CD4-positive, alpha-beta T cell treated with Interleukin-1 beta for 1 hour (primary cell): Measurements from ENCODE around the gene B3GALT2.
"Not testable (repeated sequence)": the region's sequence is repeated elsewhere in the genome, so short reads cannot be mapped to it uniquely, and the experiment has no call there.

Source experiments
- DNase-seq, 2 donors: peaks; one replicate each; pipeline ENCODE4 v3.0.0-alpha.2; 2020 to 2022

The B3GALT2 gene, protein sequence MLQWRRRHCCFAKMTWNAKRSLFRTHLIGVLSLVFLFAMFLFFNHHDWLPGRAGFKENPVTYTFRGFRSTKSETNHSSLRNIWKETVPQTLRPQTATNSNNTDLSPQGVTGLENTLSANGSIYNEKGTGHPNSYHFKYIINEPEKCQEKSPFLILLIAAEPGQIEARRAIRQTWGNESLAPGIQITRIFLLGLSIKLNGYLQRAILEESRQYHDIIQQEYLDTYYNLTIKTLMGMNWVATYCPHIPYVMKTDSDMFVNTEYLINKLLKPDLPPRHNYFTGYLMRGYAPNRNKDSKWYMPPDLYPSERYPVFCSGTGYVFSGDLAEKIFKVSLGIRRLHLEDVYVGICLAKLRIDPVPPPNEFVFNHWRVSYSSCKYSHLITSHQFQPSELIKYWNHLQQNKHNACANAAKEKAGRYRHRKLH

GRCh38 chr1:193185901-193186731, at the start of gene B3GALT2:
TSS of gene B3GALT2 (minus strand) at chr1:193186613. CDS start at chr1:193181562, 5,051 bp downstream.
- DNase-seq: peak in 1 of 2 donors; percentile 43

DNA sequence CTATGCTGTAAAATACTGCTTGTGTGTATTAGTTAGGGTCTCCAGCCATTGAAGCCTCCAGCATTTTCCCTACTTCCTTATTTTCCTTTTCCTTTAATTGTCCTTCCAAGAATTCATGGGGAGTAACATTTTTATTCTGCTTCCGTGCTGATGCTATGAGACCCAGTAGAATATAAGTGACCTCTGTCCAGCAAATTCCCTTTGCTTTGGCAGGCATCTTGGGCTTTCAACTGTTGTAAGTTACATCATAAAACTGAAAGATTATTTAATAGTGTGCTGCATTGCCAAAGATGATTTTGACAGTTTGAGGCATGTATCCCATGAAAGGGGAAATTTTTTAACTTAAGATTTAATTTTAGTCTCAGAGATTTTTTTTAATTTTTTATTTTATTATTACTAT, 48.1 kb upstream of the B3GALT2 start:
- no peak for DNase-seq

- DNase-seq: not testable (repeated sequence)
Measured at GRCh38 chr1:193231146-193231545, 44.7 kb upstream of the B3GALT2 start.

DNA sequence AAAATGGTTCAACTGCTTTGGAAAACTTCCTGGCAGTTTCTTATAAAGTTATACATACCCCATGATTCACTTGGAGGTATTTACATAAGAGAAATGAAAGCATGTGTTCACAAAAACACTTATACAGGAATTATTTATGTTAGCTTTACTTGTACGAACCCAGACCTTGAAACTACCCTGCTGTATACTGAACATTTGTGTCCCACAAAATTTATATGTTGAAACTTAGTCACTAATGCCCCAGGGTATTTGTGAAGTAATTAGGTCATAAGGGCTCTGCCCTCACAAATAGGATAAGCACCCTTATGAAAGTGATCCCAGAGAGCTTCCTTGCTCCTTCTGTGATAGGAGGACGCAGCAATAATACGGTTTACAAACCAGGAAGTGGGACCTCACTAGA, 42.7 kb upstream of the B3GALT2 start:
- DNase-seq: no peak

GRCh38 chr1:193222056-193222615, 35.7 kb upstream of the B3GALT2 start:
- DNase-seq: no peak

DNA sequence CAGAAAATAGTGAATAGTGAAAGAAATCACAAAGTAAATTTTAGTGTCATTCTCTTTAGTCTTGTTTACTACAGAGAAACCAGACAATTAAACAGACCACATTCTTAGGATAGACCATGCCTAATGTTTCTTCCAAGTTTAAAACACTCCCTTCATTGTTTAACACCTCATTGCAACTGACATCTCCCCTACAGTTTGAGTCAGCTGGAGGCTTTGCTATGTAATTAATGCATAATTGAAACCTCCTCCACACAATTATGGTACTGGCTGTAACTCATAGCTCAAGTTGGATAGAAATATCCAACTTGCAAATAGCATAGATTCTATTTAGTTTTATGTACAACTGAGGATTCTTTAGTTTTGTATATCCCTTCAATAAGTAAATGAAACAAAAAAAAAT, 35.2 kb upstream of the B3GALT2 start:
- no peak for DNase-seq

DNA sequence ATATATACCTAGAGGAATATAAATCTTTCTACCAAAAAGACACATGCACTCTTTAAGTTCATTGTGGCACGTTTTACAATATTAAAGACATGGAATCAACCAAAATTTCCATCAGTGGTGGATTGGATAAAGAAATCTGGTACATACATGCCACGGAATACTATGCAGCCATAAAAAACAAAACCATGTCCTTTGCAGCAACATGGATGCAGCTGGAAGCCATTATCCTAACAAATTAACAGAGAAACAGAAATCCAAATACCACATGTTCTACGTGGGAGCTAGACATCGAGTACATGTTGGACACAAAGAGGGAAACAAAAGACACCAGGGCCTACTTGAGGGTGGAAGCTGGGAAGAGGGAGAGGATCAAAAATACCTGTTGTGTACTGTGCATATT, 33.0 kb upstream of the B3GALT2 start:
- DNase-seq: no peak

GRCh38 chr1:193216920-193217319, 30.5 kb upstream of the B3GALT2 start:
- DNase-seq: no peak

DNA sequence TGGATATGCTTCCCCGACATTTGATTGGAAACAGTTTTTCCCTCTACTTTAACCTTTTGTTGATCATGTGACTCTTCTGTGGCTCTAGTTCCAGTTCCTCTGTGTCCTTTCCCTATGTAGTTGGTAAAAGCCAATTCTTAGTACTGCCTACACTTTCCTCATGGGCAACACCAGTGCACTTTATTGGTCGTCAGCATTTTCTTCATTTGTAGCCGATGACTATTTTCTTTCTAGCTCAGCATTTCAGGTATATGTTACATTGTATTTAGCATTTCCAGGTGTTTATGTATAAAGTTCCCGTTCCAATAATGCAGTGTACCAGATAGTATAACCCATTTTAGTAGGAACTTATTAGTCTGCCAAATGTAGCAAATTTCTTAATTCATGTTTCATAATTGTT, 27.6 kb upstream of the B3GALT2 start:
- no peak for DNase-seq

DNA sequence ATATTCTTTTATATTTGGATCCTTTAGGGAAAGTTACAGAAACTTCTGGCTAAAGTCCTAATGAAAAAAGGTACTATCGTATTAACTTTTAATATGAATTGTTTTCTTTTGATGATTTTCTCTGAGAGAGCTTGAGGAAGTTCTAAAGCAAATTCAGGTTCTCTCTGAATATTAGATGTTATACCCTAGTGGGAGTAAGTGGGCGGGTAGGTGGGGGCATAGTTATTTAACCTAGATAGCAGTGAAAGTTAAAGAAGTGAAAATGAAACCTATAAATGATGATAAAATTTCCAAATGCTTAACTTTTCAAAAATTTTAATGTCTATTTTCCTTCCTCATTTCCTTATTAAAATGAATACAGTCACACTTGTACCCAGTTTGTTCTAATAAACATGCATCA, 26.2 kb upstream of the B3GALT2 start:
- DNase-seq: no peak

- no peak for DNase-seq
Measured at GRCh38 chr1:193211539-193211938, 25.1 kb upstream of the B3GALT2 start.

DNA sequence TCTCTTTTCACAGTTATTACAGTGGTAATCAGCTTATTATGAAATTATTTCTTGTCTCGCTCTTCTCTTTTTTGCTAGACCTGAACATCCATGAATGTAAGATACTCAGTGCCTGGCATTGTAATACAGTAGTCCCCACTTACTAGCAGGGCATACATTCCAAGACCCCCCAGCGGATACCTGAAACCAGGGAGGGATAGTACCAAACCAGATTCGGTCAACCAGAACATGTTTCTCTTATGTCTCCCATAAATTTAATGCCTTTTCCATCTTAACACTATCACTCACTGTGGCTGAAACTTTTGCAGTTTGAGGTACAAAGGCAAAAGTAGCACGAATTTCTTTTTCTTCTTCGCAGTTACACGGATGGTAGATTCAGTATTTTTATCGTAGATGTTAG, 24.6 kb upstream of the B3GALT2 start:
- no peak for DNase-seq

DNA sequence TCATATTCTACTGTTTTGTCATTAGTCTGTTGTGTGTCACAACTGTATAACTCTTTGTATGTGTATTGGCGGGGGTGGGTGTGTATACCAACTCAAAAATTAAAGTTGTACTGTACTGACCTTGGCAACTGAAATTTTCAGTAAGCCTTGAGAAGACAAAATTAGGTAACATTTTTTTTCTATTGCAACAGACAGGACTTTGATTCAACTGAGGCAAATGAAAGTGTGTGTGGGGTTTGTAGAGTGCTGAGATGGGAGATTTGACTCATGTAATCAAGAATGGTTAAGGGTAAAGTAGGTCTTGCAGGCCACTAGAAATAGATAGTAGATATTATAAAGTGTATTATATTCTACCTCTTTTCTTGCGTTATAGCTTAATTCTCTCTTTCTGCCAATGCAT, 14.6 kb upstream of the B3GALT2 start:
- no peak for DNase-seq

- DNase-seq: no peak
Measured at GRCh38 chr1:193199940-193200339, 13.5 kb upstream of the B3GALT2 start.

DNA sequence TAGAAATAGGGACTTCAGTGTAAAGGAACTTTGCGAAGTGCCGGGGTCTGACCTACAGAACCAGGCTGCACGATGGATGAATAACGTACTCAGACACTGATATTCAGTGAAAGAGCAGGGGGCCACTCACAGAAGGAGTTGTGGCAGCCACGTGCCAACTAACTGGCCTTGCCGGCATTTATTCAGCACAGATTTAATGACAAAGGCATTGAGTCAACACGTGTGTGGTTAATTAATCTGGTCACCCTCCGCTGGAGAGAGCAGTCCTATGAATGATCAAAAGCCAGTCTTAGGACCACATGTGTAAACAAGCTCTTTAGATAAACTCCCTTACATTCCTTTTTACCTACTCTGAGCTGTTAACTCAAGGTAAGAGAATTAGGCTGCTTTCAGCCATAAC, 6.2 kb upstream of the B3GALT2 start:
- no peak for DNase-seq

DNA sequence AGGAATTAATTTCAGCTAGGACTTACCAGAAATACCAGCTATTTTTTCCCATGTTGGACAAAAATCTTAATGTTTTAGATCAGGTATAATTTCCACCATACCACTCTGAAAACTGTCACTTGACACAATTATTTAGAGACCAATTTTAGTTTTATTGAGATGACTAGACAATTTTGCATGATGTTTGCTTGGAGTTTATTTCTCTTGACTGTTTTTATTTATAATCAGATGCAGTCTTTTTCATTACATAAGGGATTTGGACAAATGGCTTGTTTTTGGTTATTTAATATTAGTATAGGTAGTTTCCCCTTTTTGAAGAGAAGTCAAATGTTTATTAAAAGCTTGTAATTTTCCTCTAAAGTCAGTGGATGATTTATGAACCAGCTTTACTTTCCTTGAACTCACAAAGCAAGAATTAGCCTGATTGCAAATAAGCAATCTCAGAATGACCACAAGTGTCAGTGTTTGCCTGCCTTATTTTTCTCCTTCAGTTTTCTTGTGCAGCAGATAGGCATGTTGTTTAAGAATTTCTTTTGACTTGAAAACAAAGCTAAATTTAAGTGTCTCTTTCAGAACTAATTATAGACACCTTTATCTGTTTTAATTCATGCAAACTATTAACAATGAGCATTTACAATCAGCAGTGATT, 3.8 kb upstream of the B3GALT2 start:
- DNase-seq: no peak

GRCh38 chr1:193189442-193190095, 3.2 kb upstream of the B3GALT2 start:
- DNase-seq: no peak

GRCh38 chr1:193188915-193189314, 2.5 kb upstream of the B3GALT2 start:
- not testable (repeated sequence) for DNase-seq

DNA sequence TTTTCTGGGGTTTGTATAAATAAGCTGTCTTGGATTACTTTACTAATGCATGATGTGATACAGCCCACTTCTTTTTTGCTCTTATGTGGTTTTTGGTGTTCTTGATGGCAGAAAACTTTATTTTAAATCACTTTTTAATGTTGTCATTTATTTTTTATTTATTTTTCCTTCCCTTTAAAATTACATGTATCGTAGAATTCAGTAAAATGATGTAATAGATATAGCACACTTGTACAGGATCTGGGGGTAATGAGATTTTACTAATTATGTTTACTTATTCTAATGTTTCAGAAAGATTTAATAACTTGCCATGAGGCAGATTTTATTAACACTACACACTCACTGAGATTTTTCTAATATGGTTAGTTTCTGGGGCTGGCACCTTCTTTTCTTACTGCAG, 701 bp upstream of the B3GALT2 start:
- no peak for DNase-seq

GRCh38 chr1:193185211-193185610, 1.2 kb downstream of the B3GALT2 start:
- DNase-seq: no peak

- no peak for DNase-seq
Measured at GRCh38 chr1:193184776-193185175, 1.6 kb downstream of the B3GALT2 start.

GRCh38 chr1:193183019-193183627, 3.3 kb downstream of the B3GALT2 start:
- DNase-seq: peak in 1 of 2 donors; percentile 69
